HG02763 (cell line): Measurements from ENCODE around the gene UNC93B1.

Source experiments
- ATAC-seq: cut with Tn5 transposase; IDR thresholded peaks from one replicate; pipeline ENCODE4 v1.9.1; 2021; ENCODE audit warnings: mild to moderate bottlenecking, moderate library complexity; ENCODE audit not compliant: unreplicated experiment

Gene UNC93B1, protein sequence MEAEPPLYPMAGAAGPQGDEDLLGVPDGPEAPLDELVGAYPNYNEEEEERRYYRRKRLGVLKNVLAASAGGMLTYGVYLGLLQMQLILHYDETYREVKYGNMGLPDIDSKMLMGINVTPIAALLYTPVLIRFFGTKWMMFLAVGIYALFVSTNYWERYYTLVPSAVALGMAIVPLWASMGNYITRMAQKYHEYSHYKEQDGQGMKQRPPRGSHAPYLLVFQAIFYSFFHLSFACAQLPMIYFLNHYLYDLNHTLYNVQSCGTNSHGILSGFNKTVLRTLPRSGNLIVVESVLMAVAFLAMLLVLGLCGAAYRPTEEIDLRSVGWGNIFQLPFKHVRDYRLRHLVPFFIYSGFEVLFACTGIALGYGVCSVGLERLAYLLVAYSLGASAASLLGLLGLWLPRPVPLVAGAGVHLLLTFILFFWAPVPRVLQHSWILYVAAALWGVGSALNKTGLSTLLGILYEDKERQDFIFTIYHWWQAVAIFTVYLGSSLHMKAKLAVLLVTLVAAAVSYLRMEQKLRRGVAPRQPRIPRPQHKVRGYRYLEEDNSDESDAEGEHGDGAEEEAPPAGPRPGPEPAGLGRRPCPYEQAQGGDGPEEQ

DNA sequence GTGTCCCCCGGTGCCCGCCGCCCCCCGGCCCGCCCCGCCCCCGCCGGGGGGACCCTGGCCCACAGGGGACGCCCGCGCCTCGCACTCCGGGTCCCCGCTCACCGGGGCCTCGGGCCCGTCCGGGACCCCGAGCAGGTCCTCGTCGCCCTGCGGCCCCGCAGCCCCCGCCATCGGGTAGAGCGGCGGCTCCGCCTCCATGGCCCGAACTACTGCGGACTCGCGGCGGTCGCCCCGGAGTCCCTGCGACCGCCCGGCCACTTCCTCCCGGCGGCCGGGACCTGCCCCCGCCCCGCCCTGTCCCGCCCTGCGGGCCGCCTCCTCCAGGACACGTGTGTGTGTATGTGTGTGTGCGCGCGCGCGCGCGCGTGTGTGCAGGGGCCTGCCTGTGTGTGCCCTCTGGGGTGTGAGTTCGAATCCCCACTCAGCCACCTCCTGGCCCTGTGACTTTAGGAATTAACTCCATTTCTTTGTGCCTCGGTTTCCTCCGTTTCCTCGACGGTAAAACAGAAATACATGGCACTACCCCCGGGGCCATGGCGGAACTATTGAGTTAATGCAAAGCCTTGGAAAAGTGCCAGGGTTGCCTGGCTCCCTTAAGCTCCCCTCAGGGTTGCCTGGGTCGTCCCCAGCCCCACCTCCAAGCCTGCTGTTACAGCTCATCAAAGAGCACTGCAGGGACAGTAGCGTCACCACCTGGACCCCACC lies at the start of gene UNC93B1:
Gene UNC93B1, minus strand, starts transcription at position 252 of the 705 bp plus-strand sequence. Its CDS starts 54 bp downstream, at position 198.
- ATAC-seq: peak; percentile 49

DNA sequence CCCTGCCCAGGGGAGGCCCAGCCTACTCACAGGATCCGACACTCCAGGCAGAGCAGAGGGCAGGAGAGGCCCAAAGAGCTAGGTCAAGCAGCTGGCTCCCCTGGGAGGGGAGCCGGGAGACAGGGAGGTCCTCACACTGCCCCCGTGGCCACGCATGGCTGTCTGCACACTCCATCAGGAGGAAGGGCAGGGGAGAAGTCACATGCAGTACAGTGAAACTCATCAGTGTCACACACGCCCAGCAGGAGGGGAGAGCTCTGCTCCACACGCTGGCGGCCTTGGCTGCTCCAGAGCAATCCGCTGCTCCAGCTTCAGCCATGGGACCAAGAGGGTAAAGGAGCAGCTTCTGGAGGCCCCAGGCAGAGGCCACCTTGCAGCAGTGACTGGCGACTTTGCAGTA lies 49.2 kb upstream of the UNC93B1 start:
- no peak for ATAC-seq

DNA sequence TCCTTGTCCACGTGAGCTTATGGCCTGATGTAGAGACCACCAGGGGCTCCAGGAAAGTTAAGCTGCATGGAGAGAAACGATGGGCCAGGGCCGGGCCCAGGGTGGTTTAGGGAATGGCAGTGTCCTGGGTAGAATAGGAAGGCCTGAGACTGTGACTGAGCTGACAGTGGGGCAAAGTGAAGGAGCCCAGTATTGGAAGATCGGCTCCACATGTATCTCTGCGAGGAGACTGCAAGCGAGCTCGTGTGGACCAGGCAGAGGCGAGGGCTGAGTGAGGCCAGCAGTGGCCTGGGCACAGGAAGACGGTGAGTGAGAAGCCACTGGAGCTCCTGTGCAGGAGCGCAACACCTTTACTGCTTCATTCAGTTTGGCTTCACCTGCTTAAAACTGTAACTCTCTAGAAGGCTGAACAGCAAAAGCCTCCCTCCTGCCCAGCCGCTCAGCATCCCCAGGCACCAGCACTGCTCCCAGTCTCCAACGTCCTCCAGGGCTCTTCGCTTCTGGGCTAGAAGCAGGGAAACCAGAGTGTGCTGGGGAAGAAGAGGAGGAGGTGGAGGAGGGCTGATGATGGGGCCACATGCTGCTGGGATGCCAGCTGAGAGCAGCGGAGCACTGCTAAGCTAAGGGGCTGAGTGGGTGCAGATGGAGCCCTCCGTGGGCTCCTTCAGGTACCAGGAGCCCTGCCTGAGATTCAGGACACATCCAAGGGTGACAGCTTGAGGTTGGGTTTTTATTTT lies 48.4 kb upstream of the UNC93B1 start:
- ATAC-seq: no peak

DNA sequence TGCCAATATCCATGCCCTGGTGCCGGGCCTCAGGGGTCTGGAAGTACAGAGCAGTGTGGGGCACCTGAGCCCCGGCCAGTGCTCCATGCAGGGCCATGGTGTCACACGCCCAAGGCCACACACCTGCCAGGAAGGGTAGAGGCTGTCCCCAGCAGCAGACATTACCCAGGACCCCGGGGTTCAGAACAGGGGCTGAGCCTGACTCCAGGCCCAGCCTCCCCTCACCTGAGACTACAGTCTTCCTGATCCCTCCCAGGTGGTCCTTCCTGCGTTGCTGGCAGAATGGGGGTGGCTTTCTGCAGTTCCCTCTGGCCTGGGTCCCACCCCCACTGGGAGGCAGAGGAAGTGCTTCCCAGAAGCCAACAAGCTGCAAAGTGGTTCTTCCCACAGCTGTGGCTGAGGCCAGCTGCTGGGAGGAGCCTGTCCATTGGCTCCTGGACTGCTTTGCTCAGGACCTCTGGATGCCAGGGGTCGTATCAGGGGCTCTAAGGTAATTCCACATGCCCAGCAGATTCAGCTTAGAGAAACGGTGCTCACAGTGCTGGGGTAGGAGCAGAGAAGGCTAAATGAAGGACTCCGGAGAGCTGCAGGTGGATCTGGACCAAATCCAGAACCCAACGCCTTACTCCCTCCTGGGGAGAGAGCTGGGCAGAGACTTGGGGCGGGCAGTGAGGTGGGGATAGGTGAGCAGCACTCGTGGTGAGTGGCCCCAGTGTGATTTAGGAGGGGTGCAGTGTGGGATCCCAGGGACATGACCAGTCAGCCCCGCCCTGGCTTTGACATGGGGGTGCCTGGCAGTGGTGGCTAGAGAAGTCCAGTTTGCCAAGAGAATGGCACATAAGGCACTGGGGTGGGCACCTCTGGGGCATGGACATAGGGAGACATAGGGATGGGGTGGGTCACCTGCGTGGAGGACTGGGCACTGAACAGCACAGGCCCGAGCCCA lies 47.6 kb upstream of the UNC93B1 start:
- no peak for ATAC-seq

DNA sequence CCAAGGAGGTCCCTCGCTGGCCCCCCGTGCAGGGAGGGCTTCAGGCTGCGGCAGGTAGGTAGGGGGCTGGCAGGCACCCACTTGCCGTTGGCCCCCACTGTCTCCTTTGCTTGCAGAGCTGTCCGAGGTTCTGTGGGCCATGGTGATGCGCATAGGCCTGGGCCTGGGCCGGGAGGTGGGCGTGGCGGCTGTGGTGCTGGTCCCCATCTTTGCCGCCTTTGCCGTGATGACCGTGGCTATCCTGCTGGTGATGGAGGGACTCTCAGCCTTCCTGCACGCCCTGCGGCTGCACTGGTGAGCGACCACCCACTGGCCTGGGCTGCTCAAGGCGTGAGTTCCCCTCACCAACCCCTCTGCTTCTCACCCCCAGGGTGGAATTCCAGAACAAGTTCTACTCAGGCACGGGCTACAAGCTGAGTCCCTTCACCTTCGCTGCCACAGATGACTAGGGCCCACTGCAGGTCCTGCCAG lies 46.5 kb upstream of the UNC93B1 start:
- no peak for ATAC-seq

DNA sequence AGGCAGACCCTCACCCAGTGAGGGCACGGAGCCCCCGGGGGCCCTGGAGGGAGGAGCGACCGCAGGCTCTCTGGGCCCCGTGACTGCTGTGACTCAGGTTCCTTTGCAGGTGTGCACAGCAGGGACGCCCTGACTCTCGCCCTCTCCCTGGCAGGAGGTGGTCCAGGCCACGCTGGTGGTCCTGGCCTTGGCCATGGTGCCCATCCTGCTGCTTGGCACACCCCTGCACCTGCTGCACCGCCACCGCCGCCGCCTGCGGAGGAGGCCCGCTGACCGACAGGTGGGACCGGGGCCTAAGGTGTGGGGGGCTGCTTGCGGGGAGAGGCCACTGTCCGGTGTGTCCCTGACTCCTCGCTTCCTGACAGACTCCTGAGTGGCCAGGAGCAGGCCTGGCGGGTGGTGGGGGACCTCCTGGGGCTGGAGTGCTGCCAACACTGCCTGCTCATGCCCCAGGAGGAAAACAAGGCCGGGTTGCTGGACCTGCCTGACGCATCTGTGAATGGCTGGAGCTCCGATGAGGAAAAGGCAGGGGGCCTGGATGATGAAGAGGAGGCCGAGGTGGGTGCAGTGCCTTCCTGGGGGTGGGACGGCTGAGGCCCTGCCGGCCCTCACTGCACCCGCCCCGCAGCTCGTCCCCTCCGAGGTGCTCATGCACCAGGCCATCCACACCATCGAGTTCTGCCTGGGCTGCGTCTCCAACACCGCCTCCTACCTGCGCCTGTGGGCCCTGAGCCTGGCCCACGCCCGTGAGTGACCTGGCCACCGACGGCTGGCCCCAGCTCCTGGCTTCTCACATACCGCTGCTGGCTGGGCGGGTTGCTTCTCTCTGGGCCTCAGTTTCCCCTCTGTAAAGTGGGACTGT lies 45.8 kb upstream of the UNC93B1 start:
- no peak for ATAC-seq

DNA sequence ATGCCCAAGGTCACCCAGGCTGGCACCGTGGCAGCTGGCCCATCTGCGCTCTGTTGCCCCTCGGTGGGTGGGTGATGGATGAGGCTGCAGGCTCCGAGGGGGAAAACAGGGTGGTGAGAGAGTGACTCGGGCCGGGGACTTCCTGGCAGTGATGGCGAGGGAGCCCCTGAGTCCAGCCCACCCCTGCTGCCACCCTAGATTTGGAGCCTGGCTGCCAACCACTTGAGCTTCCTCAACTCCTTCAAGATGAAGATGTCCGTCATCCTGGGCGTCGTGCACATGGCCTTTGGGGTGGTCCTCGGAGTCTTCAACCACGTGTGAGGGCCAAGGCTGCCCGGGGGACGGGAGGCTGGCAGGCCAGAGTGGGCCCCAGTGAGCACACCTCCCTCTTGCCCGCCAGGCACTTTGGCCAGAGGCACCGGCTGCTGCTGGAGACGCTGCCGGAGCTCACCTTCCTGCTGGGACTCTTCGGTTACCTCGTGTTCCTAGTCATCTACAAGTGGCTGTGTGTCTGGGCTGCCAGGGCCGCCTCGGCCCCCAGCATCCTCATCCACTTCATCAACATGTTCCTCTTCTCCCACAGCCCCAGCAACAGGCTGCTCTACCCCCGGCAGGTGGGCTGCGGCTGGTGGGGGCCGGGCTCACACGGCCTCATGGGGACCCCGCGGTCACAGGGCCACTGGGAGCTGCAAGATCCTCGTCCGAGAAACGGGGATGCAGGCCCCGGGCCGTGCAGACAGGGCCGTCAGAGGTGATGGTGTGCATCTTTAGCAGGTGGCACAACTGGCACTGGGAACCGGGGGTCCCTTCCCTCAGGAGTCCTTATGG lies 45.0 kb upstream of the UNC93B1 start:
- ATAC-seq: no peak

DNA sequence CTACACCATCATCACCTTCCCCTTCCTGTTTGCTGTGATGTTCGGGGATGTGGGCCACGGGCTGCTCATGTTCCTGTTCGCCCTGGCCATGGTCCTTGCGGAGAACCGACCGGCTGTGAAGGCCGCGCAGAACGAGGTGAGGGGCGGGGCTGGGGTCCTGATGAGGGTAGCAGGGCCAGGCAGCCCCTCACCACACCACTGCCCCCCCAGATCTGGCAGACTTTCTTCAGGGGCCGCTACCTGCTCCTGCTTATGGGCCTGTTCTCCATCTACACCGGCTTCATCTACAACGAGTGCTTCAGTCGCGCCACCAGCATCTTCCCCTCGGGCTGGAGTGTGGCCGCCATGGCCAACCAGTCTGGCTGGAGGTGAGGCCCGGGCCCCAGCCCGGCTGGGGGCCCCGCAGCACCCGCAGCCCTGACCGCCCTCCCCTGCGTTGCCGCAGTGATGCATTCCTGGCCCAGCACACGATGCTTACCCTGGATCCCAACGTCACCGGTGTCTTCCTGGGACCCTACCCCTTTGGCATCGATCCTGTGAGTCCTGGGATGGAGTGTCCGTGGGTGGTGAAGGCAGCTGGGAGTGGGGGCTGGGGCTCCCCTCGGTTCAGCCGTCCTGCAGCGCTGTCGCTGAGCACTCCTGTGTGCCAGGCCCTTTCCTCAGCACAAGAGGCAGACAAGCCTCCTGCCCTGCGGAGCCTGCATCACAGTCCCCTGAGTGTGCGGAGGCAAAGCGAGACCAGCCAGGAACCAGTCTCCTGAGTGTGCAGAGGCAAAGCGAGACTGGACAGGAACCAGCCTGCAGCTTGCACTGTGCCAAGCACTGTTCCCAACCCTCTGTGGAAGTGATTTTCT lies 43.8 kb upstream of the UNC93B1 start:
- ATAC-seq: no peak

DNA sequence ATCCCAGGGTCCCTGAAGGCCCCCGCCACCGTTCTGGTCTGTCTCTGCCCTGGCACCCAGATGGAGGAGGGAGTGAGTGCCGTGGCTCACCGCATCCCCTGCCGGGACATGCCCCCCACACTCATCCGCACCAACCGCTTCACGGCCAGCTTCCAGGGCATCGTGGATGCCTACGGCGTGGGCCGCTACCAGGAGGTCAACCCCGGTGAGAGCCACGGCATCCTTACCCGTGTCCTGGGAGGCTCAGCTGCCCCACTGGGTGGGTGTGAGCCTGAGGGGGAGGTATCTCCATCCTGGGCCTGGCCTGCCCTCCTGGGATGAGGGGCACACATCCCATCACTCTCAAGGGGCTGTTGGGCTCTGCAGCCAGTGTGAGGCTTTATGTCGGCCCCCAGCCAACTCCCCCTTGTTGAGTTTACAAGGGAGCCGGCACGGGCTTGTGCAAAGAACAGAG lies 41.0 kb upstream of the UNC93B1 start:
- no peak for ATAC-seq

DNA sequence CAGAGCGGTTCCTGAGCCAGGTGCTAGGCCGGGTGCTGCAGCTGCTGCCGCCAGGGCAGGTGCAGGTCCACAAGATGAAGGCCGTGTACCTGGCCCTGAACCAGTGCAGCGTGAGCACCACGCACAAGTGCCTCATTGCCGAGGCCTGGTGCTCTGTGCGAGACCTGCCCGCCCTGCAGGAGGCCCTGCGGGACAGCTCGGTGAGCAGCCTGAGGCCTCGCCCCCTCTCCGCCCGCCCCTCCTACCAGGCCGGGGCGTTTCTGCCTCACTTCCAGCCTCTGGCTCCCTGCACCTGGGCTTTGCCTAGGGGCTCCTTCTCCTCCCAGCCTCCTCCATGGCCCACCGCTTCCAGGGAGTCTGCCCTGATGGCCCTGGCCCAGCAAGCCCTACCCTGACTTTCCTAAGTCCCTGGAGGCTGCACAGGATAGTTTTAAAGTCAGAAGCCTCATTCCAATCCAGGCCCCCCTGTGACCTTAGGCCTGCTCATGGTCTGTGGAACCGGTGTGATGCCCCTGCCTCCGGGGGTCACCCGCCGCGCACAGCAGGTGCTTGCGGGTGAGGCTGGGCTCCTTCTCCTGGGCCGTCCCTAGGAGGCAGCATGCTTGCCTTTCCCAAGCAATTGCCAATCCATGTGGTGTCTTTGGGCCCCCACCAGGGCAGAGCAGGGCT lies 40.4 kb upstream of the UNC93B1 start:
- no peak for ATAC-seq

DNA sequence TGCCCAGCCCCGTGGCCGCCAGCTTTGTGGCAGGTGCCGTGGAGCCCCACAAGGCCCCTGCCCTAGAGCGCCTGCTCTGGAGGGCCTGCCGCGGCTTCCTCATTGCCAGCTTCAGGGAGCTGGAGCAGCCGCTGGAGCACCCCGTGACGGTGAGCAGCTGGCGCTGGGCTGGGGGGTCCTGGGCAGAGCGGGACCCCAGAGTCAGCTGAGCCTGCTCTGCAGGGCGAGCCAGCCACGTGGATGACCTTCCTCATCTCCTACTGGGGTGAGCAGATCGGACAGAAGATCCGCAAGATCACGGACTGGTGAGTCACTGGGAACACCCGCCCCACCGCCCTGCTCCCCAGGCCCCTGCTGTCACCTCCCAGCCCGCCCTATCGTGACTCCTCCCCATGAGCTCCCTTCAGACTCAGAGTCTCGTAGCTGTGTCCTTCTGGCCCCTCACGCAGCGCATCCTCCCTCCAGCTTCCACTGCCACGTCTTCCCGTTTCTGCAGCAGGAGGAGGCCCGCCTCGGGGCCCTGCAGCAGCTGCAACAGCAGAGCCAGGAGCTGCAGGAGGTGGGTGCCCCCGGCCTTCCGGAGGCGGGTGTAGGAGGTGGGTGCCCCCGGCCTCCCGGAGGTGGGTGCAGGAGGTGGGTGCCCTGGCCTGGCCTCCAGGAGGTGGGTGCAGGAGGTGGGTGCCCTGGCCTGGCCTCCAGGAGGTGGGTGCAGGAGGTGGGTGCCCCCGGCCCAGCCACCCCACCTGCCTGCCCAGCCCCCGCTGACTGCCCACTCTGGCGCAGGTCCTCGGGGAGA lies 39.6 kb upstream of the UNC93B1 start:
- no peak for ATAC-seq

DNA sequence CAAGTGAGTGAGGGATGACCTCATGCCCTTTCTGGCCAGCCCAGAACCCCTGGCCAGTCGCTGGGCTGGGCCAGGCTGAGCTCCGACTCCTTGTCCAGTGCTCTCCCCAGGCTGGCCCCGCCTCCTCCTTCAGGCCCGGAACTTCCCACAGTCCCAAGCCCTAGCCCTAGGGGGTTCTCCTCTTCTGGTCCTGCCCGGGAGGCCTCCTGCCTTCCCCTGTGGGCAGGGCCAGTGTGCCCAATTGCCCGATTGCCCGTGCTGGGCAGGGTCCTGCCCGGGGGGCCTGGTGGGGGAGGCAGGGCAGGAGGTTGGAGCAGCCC lies 39.1 kb upstream of the UNC93B1 start:
- no peak for ATAC-seq

DNA sequence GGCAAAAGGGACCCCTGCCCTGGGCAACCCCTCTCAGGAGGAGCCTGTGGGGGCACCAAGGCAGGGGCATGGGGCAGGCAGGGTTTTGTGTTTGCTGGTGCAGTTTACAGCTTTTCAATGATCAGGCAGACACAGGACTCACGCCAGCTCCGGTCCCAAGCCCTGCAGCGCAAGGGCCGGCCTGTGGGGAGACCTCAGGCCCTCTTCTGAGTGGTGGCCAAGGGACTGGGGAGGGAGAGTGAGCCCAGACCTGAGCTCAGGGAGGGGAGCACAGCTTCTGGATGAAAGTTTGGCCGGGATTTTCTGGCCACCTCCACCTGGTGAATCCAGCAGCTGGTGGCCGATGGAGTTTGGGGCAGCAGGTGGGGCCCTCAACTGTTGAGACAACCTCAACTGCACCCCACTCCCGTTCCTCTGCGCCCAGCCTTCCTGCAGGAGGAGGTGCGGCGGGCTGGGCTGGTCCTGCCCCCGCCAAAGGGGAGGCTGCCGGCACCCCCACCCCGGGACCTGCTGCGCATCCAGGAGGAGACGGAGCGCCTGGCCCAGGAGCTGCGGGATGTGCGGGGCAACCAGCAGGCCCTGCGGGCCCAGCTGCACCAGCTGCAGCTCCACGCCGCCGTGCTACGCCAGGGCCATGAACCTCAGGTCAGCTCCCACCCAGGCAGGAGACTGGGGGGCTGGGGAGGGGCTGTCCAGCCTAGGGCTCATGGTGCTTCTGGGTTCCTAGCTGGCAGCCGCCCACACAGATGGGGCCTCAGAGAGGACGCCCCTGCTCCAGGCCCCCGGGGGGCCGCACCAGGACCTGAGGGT lies 38.5 kb upstream of the UNC93B1 start:
- no peak for ATAC-seq

DNA sequence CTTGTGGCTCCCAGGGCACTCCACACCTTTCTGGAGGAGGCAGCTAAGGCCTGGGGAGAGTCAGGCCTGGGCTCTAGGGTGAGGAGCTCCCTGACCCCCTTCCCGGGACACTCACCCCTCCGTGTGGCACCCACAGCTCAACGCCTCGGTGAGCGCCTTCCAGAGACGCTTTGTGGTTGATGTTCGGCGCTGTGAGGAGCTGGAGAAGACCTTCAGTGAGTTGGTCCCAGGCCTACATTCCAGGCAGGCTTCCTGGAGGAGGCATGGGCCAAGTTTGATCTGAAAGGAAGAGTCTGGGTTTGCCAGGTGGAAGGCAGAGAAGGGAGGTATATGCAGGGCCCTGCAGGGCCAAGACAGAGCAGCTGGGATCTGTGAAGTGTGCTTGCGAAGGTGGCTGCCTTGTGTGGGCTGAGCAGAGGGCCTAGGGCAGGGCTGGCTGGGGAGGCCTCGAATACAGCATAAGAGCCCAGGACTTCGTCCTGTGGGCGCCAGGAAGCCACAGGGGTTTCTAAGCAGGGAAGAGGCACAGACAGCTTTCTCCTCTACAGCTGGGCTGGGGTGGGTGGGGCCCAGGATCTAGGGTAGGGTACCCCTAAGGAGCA lies 37.8 kb upstream of the UNC93B1 start:
- no peak for ATAC-seq
